ENCODE results near the gene E2F6.

E2F6 gene

GRCh38 chr2:11422491-11422865, 43.5 kb downstream of the E2F6 start:
- DNase-seq, result no peak
- intact Hi-C loops (cut with DNase I), result no loop called here

- intact Hi-C loops (cut with DNase I), result no loop called here
- no peak for DNase-seq
Measured at GRCh38 chr2:11421863-11422490, 44.0 kb downstream of the E2F6 start.

- intact Hi-C loops (cut with DNase I), result no loop called here
- DNase-seq, result no peak
Measured at GRCh38 chr2:11420671-11421070, 45.3 kb downstream of the E2F6 start.

- no peak for DNase-seq
- intact Hi-C loops (cut with DNase I), result no loop called here
Measured at GRCh38 chr2:11420190-11420589, 45.8 kb downstream of the E2F6 start.

- intact Hi-C loops (cut with DNase I), result no loop called here
- DNase-seq, result peak in 19 of 42 donors; percentile 22 to 75 (median 51)
Measured at GRCh38 chr2:11419781-11420180, 46.2 kb downstream of the E2F6 start.

GRCh38 chr2:11417946-11418585, 47.9 kb downstream of the E2F6 start:
- no peak for DNase-seq
- intact Hi-C loops (cut with DNase I), result no loop called here

GRCh38 chr2:11416931-11417330, 49.0 kb downstream of the E2F6 start:
- intact Hi-C loops (cut with DNase I), result no loop called here
- no peak for DNase-seq

- DNase-seq, result no peak
- intact Hi-C loops (cut with DNase I), result no loop called here
Measured at GRCh38 chr2:11416186-11416585, 49.8 kb downstream of the E2F6 start.

- peak in 25 of 42 donors; percentile 13 to 82 (median 42) for DNase-seq
- intact Hi-C loops (cut with DNase I), result loop anchor here (5.0 kb wide), 1 partner anchor 182 kb away; no protein-coding TSS in a partner anchor
Measured at GRCh38 chr2:11414372-11415124, 51.4 kb downstream of the E2F6 start.

- DNase-seq, result no peak
- intact Hi-C loops (cut with DNase I), result loop anchor here (5.0 kb wide), 1 partner anchor 180 kb away; no protein-coding TSS in a partner anchor
Measured at GRCh38 chr2:11412449-11412810, 53.5 kb downstream of the E2F6 start.

GRCh38 chr2:11411768-11412448, 54.1 kb downstream of the E2F6 start:
- intact Hi-C loops (cut with DNase I), result loop anchor here (5.0 kb wide), 1 partner anchor 180 kb away; no protein-coding TSS in a partner anchor
- peak in 37 of 42 donors; percentile 20 to 83 (median 60) for DNase-seq

- intact Hi-C loops (cut with DNase I), result loop anchor here (5.0 kb wide), 1 partner anchor 179 kb away; no protein-coding TSS in a partner anchor
- DNase-seq, result peak in 1 of 42 donors; percentile 2
Measured at GRCh38 chr2:11411244-11411643, 54.7 kb downstream of the E2F6 start.

- DNase-seq, result no peak
- intact Hi-C loops (cut with DNase I), result loop anchor here (5.0 kb wide), 1 partner anchor 178 kb away; no protein-coding TSS in a partner anchor
Measured at GRCh38 chr2:11410101-11410500, 55.9 kb downstream of the E2F6 start.

- intact Hi-C loops (cut with DNase I), result loop anchor here (5.0 kb wide), 1 partner anchor 277 kb away; a partner anchor contains a TSS
Measured at GRCh38 chr2:11409572-11409959, 56.4 kb downstream of the E2F6 start.

GRCh38 chr2:11408959-11409571, 56.9 kb downstream of the E2F6 start:
- intact Hi-C loops (cut with DNase I), result loop anchor here (5.0 kb wide), 1 partner anchor 277 kb away; a partner anchor contains a TSS
- DNase-seq, result no peak

More at GRCh38 chr2:11409572-11409959, 56.4 kb downstream of the E2F6 start:
- DNase-seq, result no peak

GRCh38 chr2:11407413-11407812, 58.5 kb downstream of the E2F6 start:
- intact Hi-C loops (cut with DNase I), result loop anchor here (5.0 kb wide), 1 partner anchor 275 kb away; a partner anchor contains a TSS
- peak in 1 of 42 donors; percentile 5 for DNase-seq

GRCh38 chr2:11406958-11407381, 59.0 kb downstream of the E2F6 start:
- intact Hi-C loops (cut with DNase I), result loop anchor here (5.0 kb wide), 1 partner anchor 275 kb away; a partner anchor contains a TSS
- peak in 38 of 42 donors; percentile 16 to 80 (median 57) for DNase-seq

- intact Hi-C loops (cut with DNase I), result loop anchor here (5.0 kb wide), 1 partner anchor 274 kb away; a partner anchor contains a TSS
- peak in 1 of 42 donors; percentile 12 for DNase-seq
Measured at GRCh38 chr2:11406267-11406957, 59.5 kb downstream of the E2F6 start.

All from head of caudate nucleus (tissue), 42 donors.